ENCODE measurements around the gene ELF3.
"Not testable (repeated sequence)": the region's sequence is repeated elsewhere in the genome, so short reads cannot be mapped to it uniquely, and the experiment has no call there.

ELF3 gene

DNA sequence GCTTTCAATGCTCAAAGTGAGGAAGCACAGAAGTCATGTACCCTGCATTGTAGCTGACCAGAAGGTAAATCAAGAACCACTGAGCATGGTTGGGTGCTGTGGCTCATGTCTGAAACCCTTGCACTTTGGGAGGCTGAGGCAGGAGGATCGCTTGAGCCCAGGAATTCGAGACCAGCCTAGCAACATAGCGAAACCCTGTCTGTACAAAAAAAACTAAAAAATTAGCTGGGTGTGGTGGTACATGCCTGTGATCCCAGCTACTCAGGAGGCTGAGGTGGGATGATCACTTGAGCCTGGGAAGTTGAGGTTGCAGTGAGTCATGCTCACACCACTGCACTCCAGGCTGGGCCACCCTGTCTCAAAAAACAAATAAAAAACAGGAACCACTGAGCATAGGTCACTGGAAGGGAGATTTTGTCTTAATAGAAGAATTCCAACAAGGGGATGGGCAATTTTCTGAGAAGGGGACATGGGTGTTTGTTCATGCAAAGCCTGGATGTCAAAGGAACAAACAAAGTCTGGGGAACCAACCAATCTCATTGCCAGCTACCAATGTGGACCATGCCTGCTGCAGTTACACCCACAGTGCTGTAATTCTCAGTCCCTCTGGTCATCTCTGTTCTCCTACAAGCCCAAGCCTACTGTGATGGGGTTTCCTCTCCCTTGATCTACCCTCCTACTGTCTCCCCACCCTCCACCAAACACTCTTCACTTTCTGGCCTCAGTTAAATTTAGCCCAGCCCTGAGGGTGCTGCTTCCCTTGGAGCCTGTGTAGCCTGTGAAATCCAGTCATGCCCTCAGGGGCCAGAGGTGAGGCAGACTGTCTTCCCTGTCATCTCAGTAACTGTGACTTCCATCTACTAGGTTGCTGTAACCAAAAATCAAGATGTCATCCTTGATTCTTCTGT, 47.9 kb downstream of the ELF3 start:
- H3K4me3 ChIP-seq (ENCODE audit: low read length), result no peak overlapping the region
- TF ChIP-seq ZNF274 (IDR thresholded peaks at IDR 0.05; ENCODE audit: low read depth, low read length), result no peak

DNA sequence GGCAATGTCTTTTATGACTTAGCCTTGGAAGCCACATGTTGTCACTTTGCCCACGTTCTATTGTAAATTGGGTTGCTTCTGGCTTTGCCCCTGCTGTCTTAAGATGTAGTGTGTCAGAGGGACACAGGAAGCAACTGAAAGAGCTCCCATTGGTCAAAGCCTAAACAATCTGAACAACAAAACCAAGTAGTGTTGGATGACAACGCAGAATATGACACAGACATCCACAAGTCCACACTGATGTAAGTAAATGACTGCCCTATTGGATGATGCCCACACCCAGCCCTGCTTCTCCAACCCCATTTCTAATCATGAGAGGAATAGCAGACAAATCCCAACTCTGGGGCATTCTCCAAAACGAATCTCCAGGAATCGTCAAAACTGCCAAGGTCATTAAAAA, 50.7 kb downstream of the ELF3 start:
- TF ChIP-seq ZNF274 (IDR thresholded peaks at IDR 0.05; ENCODE audit: low read depth, low read length), result no peak
- H3K4me3 ChIP-seq (ENCODE audit: low read length), result no peak overlapping the region

DNA sequence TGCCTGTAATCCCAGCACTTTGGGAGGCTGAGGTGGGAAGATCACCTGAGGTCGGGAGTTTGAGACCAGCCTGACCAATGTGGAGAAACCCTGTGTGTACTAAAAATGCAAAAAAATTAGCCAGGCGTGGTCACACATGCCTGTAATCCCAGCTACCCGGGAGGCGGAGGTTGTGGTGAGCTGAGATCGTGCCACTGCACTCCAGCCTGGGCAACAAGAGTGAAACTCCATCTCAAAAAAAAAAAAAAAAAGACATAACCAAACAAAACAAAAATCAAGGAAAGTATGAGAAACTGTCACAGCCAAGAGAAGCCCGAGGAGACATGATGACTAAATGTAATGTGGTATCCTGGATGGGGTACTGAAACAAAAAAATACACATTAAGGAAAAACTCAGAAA, 51.4 kb downstream of the ELF3 start:
- H3K4me3 ChIP-seq (ENCODE audit: low read length), result not testable (repeated sequence)

DNA sequence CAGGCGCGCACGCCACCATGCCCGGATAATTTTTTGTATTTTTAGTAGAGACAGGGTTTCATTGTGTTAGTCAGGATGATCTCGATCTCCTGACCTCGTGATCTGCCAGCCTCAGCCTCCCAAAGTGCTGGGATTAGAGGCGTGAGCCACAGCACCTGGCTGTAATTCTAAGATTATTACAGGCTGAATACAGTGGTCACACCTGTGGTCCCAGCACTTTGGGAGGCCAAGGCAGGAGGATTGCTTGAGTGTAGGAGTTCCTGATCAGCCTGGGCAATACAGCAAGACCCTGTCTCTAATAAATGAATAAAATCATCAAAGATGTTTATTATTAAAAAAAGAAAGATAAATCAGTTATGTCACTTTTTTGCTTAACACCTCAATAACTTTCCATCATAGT, 52.2 kb downstream of the ELF3 start:
- H3K4me3 ChIP-seq (ENCODE audit: low read length), result not testable (repeated sequence)

DNA sequence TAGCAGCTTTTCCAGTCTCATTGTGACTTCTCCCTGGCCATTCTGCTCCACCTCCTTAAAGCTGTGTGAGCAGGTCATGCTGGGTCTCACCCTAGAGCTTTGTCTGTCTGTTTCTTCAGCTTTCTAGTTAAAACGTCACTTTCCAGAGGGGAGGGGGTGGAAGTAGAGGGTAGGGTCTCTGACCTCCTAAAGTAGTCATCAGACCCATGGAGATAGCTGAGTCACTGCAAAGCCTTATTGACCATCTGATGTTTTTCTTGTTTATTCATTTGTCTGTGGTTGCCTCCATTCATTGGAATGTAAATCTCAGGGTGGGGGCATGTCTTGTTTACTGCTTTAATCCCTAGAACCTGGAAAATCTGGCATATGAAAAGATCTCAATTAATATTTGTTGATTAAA, 52.7 kb downstream of the ELF3 start:
- no peak for TF ChIP-seq ZNF274 (IDR thresholded peaks at IDR 0.05; ENCODE audit: low read depth, low read length)
- no peak overlapping the region for H3K4me3 ChIP-seq (ENCODE audit: low read length)

DNA sequence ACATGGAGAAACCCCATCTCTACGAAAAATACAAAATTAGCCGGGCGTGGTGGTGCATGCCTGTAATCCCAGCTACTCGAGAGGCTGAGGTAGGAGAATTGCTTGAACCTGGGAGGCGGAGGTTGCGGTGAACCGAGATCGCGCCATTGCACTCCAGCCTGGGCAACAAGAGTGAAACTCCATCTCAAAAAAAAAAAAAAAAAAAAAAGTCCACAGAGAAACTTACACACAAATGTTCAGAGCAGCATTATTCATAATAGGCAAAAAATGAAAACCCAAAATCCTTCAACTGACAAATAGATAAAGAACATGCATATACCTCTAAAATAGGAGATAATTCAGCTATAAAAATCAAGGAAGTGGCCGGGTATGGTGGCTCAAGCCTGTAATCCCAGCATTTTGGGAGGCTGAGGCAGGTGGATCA, 54.5 kb downstream of the ELF3 start:
- not testable (repeated sequence) for H3K4me3 ChIP-seq (ENCODE audit: low read length)

Measured in GM08714 (cell line).